Caco-2 (cell line): Measurements from ENCODE around the gene FYB2. TPM values are rescaled to one million over a fixed set of nuclear protein-coding genes. Genes with fewer than 3 reads are reported as not detected.

Experiments used
- BruUV-seq: library from RNA; stranded (reverse); fragments of 400-500 nt; replicated peaks from 2 replicates; lab custom pipeline; 2021; lab: Mats Ljungman, UMichigan
- CTCF ChIA-PET: fragments of 300-600 bp; sonication (Branson Sonifier 250); formaldehyde crosslinking; loops from one replicate; lab custom pipeline; 2022; ENCODE audit warnings: antibody characterized with exemption; lab: Charles Lee
- POLR2A ChIA-PET: fragments of 300-600 bp; sonication (Branson Sonifier 250); formaldehyde crosslinking; loops from one replicate; lab custom pipeline; 2022; ENCODE audit warnings: antibody characterized with exemption; lab: Charles Lee
- DNase-seq, 2 experiments: peaks; one replicate each; pipeline versions ENCODE4 v3.0.0 to v3.0.0-alpha.2; 2020 to 2022
- H3K27me3 ChIP-seq: replicated peaks from 2 replicates; pipeline ENCODE4 v1.6.0; 2011; ENCODE audit warnings: low read length; ENCODE audit not compliant: control insufficient read depth, insufficient read depth
- H3K36me3 ChIP-seq: 2 replicates; pipeline ENCODE4 v1.5.1; 2011; ENCODE audit warnings: low read length; ENCODE audit not compliant: control insufficient read depth, insufficient read depth
- H3K4me1 ChIP-seq: fragments of 250-450 bp; sonication (Bioruptor Pico); 2 replicates; pipeline ENCODE4 v1.5.1; 2020; ENCODE audit warnings: mild to moderate bottlenecking
- H3K4me3 ChIP-seq: 2 replicates; pipeline ENCODE4 v1.5.1; 2011; ENCODE audit warnings: low read depth, mild to moderate bottlenecking, control low read depth, low read length
- H3K9me3 ChIP-seq: fragments of 250-450 bp; sonication (Bioruptor Pico); 2 replicates; pipeline ENCODE4 v1.5.1; 2020; ENCODE audit warnings: mild to moderate bottlenecking, moderate library complexity
- H3K27ac Mint-ChIP-seq: one replicate; pipeline ENCODE4 v1.8.0; 2022; ENCODE audit warnings: mixed read lengths; ENCODE audit not compliant: unreplicated experiment
- H3K27me3 Mint-ChIP-seq: one replicate; pipeline ENCODE4 v1.8.0; 2022; ENCODE audit warnings: mixed read lengths; ENCODE audit not compliant: insufficient read depth, unreplicated experiment
- H3K36me3 Mint-ChIP-seq: one replicate; pipeline ENCODE4 v1.8.0; 2022; ENCODE audit warnings: mild to moderate bottlenecking, mixed read lengths; ENCODE audit not compliant: insufficient read depth, unreplicated experiment
- H3K4me1 Mint-ChIP-seq: one replicate; pipeline ENCODE4 v1.8.0; 2022; ENCODE audit warnings: low read depth, mixed read lengths; ENCODE audit not compliant: unreplicated experiment
- H3K4me3 Mint-ChIP-seq: one replicate; pipeline ENCODE4 v1.8.0; 2022; ENCODE audit warnings: mild to moderate bottlenecking, moderate library complexity, mixed read lengths; ENCODE audit not compliant: unreplicated experiment
- H3K9me3 Mint-ChIP-seq: one replicate; pipeline ENCODE4 v1.8.0; 2022; ENCODE audit warnings: mixed read lengths; ENCODE audit not compliant: unreplicated experiment
- intact Hi-C: fragments of 100-400 bp; cut with micrococcal nuclease; formaldehyde crosslinking; loops from one replicate; pipeline ENCODE4 v1.10.0; 2022; ENCODE audit not compliant: unreplicated experiment
- total RNA-seq: library from RNA; stranded (reverse); gene quantifications from 2 replicates; pipeline ENCODE4 v1.2.3, GENCODE V29; 2022
- TF ChIP-seq, protein P1 (sequence below), 2 experiments: fragments of 200-600 bp in 1 of 2; IDR thresholded peaks; 1 replicate in 1 of 2; 2 replicates in 1 of 2; pipeline versions ENCODE4 v1.5.1 to v1.8.0; 2011 to 2022; ENCODE audit warnings: antibody characterized with exemption in 1 of 2, control low read depth in 1 of 2, inconsistent platforms in 1 of 2, low read depth in 1 of 2, low read length in 1 of 2, mild to moderate bottlenecking in 1 of 2, moderate library complexity in 1 of 2; ENCODE audit not compliant: insufficient read depth in 1 of 2, severe bottlenecking in 1 of 2, unreplicated experiment in 1 of 2

Gene FYB2
- total RNA-seq, 1 experiment from 2014 or later = 2.7 TPM

- Mint-ChIP-seq H3K4me3 (no peak overlapping the region), H3K9me3 (peaks cover 18% of the 10 kb centered on the region), H3K36me3 (peaks cover 5% of the 10 kb centered on the region), H3K27me3 (no peaks in the 10 kb centered on the region), H3K4me1 (peaks cover 32% of the 10 kb centered on the region), H3K27ac (peak overlapping the region; percentile 80)
- intact Hi-C loops = no loop called here
- TF ChIP-seq, protein P1, sequence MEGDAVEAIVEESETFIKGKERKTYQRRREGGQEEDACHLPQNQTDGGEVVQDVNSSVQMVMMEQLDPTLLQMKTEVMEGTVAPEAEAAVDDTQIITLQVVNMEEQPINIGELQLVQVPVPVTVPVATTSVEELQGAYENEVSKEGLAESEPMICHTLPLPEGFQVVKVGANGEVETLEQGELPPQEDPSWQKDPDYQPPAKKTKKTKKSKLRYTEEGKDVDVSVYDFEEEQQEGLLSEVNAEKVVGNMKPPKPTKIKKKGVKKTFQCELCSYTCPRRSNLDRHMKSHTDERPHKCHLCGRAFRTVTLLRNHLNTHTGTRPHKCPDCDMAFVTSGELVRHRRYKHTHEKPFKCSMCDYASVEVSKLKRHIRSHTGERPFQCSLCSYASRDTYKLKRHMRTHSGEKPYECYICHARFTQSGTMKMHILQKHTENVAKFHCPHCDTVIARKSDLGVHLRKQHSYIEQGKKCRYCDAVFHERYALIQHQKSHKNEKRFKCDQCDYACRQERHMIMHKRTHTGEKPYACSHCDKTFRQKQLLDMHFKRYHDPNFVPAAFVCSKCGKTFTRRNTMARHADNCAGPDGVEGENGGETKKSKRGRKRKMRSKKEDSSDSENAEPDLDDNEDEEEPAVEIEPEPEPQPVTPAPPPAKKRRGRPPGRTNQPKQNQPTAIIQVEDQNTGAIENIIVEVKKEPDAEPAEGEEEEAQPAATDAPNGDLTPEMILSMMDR (IDR thresholded peaks at IDR 0.05; ENCODE audit: insufficient read depth in 1 of 2, low read depth in 1 of 2, low read length in 1 of 2, severe bottlenecking in 1 of 2, unreplicated experiment in 1 of 2) = no peak
- ChIA-PET POLR2A (interaction anchor here (0.6 kb wide), 1 partner anchor 52 kb away, joined by 3 read pairs; no protein-coding TSS in a partner anchor), CTCF (no interaction called here)
- DNase-seq = no peak
- Histone ChIP-seq H3K27me3 (no peaks in the 10 kb centered on the region), H3K4me3 (no peak overlapping the region), H3K9me3 (no peaks in the 10 kb centered on the region), H3K4me1 (peaks cover 59% of the 10 kb centered on the region), H3K36me3 (no peaks in the 10 kb centered on the region)
- BruUV-seq = no TSS peak
Measured at GRCh38 chr1:56816264-56816663, 2.9 kb downstream of the FYB2 start.

DNA sequence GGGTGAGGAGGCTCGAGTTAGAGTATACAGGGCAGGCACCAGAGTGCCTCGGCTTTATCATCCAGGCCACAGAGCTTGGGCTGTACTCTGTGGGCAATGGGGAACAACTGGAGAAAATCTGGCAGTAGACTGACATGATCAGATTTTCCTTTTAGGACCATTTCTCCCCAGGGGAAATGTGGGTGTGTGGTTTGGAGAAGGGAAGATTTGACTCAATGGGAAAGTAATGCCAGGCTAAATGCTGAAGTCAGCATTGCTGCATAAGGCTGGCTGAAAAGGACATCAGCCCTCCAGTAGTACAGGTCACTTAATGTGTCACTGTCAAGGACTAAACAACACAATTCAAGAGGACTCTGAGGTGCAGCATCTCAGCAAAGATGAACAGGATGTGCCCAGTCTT, 5.0 kb downstream of the FYB2 start:
- no peak for DNase-seq
- H3K9me3 Mint-ChIP-seq = peaks cover 18% of the 10 kb centered on the region
- H3K4me1 Mint-ChIP-seq = peaks cover 50% of the 10 kb centered on the region
- TF ChIP-seq, protein P1 (IDR thresholded peaks at IDR 0.05; ENCODE audit: insufficient read depth in 1 of 2, low read depth in 1 of 2, low read length in 1 of 2, severe bottlenecking in 1 of 2, unreplicated experiment in 1 of 2) = no peak
- ChIA-PET CTCF (no interaction called here), POLR2A (no interaction called here)
- H3K9me3 ChIP-seq = no peaks in the 10 kb centered on the region
- peaks cover 60% of the 10 kb centered on the region for H3K4me1 ChIP-seq
- no peaks in the 10 kb centered on the region for H3K27me3 Mint-ChIP-seq
- H3K27me3 ChIP-seq = no peaks in the 10 kb centered on the region
- H3K36me3 Mint-ChIP-seq = peaks cover 5% of the 10 kb centered on the region
- no peak overlapping the region for H3K4me3 ChIP-seq
- no peak overlapping the region for H3K4me3 Mint-ChIP-seq
- no peak overlapping the region for H3K27ac Mint-ChIP-seq
- H3K36me3 ChIP-seq = no peaks in the 10 kb centered on the region
- no TSS peak for BruUV-seq
- intact Hi-C loops = no loop called here

DNA sequence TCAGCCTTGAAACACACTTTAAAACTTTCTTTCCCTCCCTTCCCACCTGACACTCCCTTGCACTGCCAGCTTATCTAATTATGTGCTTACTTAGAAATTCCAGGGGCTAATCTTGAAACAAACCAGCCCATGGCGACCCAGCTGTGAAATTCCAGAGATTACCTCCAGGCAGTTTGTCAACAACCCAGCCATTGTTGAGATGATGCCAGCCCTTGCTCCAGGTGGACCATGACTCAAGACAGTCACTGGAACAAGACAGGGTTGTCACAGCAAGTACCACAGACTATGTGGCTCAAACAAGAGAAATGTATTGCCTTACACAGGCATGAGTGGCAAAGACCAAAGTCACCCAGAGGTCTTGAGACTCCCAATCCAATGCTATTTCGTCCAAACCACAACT, 7.9 kb downstream of the FYB2 start:
- Histone ChIP-seq H3K27me3 (no peaks in the 10 kb centered on the region), H3K4me1 (peaks cover 36% of the 10 kb centered on the region), H3K4me3 (no peak overlapping the region), H3K9me3 (no peaks in the 10 kb centered on the region), H3K36me3 (no peaks in the 10 kb centered on the region)
- intact Hi-C loops = loop anchor here (1.0 kb wide), 1 partner anchor 10 kb away; no protein-coding TSS in a partner anchor
- BruUV-seq = no TSS peak
- TF ChIP-seq, protein P1 (IDR thresholded peaks at IDR 0.05; ENCODE audit: insufficient read depth in 1 of 2, low read depth in 1 of 2, low read length in 1 of 2, severe bottlenecking in 1 of 2, unreplicated experiment in 1 of 2) = no peak
- Mint-ChIP-seq H3K4me3 (peak overlapping the region; percentile 33), H3K27me3 (no peaks in the 10 kb centered on the region), H3K9me3 (peaks cover 9% of the 10 kb centered on the region), H3K27ac (peak overlapping the region; percentile 89), H3K4me1 (peaks cover 31% of the 10 kb centered on the region), H3K36me3 (peaks cover 5% of the 10 kb centered on the region)
- ChIA-PET CTCF (interaction anchor here (0.5 kb wide), 1 partner anchor 1717 kb away, joined by 3 read pairs; no protein-coding TSS in a partner anchor), POLR2A (no interaction called here)
- DNase-seq = peak; percentile 78 to 88
